GM12872 (cell line): ENCODE results near the gene SBSN.

Experiments
- TF ChIP-seq, protein P1 (sequence below): IDR thresholded peaks from 3 replicates; pipeline ENCODE4 v1.5.1; 2011; ENCODE audit warnings: low read depth, mild to moderate bottlenecking, low read length, moderate library complexity; ENCODE audit not compliant: insufficient read depth

SBSN gene

DNA sequence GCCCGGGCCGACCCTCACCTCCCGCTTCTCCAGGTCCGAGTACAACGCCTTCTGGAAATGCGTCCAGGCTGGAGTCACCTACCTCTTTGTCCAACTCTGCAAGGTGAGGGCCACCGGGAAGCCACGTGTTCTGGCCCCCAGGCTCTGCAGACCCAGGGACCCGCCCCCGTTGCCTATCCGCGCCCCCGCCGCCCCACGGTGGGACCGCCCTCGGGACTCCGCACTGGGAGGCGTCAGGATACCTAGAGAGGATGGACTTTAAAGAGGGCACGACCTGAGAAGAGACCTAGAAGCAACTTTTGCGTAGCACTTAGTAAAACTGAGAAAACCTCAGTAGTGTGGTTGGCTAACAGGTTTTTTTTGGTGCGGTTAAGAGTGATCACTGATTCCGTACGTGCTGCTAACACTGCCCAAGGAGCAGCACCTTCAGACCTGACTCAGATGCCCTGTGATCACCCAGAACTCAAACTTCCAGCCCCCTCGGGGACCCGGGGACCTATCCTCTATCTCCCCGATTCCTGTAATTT lies 17.8 kb upstream of the SBSN start:
- TF ChIP-seq, protein P1, sequence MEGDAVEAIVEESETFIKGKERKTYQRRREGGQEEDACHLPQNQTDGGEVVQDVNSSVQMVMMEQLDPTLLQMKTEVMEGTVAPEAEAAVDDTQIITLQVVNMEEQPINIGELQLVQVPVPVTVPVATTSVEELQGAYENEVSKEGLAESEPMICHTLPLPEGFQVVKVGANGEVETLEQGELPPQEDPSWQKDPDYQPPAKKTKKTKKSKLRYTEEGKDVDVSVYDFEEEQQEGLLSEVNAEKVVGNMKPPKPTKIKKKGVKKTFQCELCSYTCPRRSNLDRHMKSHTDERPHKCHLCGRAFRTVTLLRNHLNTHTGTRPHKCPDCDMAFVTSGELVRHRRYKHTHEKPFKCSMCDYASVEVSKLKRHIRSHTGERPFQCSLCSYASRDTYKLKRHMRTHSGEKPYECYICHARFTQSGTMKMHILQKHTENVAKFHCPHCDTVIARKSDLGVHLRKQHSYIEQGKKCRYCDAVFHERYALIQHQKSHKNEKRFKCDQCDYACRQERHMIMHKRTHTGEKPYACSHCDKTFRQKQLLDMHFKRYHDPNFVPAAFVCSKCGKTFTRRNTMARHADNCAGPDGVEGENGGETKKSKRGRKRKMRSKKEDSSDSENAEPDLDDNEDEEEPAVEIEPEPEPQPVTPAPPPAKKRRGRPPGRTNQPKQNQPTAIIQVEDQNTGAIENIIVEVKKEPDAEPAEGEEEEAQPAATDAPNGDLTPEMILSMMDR = no peak

DNA sequence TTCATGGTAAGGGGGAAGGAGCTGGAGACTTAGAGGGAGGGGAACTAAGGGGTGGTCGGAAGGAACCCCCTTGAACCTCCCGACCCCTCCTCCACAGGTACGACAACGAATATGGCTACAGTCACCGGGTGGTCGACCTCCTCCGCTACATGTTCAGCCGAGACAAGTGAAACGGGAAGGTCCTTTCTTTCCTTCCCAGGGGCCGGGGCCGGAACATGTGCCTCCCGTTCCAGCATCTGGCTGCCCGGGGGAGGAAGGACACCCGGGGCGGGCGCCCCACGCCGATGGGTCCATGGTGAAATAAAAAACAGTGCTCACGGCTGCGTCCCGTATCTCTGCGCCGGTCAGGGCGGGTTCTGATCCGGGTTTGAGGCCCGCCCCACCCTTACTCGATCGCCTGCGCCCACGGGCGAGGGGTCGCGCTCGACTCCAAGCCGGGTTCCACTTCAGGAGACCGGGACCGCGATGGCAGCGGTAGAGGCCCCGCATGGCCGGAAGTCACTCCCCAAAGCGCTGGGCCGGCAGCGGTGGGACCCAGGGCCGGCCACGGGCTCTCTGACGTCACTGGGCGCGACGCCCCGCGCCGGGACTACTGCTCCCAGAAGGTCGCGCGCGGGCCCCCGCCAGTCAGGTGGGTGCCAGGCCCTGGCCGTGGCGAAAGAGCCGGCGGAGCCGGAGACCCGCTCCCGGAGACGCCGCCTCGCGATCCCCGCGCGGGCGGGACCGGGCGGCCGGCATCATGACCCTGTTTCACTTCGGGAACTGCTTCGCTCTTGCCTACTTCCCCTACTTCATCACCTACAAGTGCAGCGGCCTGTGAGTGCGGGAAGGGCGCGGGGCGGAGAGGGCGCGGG lies 17.1 kb upstream of the SBSN start, which contains the start of gene TMEM147:
TSS of gene TMEM147 (plus strand) at position 626 of the 854 bp plus-strand sequence. CDS start at position 740, 114 bp downstream.
- TF ChIP-seq, protein P1 = no peak

DNA sequence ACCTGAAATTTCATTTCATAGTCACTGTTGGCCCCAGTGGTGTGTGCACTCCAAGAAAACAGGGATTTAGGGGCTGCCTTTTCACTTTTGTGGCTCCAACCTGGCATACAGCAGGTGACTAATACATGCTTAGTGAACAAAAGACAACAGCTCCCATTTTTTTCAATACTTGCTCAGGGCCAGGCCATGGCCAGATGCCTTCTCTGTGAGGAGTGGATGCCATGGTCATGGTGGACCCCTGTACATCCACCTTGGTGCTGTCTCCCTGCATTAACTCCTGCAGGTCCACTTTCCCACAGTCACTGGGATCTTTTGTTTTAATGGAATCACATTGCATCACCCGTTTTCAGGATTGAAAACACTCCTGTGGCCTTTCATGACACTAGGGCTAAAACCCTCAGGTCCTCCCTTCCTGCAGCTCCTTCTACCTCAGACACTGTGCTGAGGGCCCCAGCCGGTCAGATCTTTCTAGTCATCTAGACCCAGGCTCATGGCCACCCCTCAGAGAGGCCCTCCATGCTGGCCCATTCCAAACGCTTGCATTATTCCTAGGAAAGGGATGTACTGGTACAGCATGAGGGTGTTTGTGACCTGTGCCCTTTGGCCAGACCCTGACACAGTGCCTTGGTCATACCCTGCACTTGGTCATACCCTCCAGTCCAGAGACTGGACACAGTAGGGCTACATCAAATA lies 16.1 kb upstream of the SBSN start:
- TF ChIP-seq, protein P1 = no peak

- TF ChIP-seq, protein P1 = no peak
These were observed 15.4 kb upstream of the SBSN start for GRCh38 chr19:35543280-35544109.

- TF ChIP-seq, protein P1 = no peak
These were observed 14.1 kb upstream of the SBSN start for GRCh38 chr19:35542209-35542608.

DNA sequence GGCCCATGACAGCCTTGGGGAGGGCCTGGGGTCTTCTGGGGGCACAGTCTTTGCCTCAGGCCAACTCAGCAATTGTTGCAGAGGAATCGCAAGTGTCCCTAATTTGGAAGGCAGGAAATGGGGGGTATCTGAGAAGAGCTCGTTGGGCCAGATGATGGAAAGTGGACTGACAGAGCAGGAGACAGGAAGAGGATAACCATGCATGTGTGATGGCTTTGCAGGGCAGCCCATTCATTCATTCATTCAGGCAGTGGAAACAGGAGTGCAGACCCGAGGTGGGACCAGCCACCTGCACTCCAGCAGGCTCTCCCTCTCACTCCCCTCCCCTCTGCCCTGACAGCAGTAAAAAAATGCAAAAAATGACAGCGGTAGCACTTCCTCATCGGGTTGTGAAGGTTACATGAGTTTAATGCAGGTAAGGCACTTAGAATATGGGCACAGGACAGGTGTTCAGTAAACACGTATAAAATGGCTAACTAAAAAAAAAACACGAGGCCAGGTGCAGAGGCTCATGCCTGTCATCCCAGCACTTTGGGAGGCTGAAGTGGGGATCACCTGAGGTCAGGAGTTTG lies 12.3 kb upstream of the SBSN start:
- TF ChIP-seq, protein P1 = no peak
